Natural killer cell treated with Interleukin-12 subunit alpha and Interleukin-12 subunit beta and Interleukin-15 and Interleukin-18, amount 100 ng/mL, for 72 hours (primary cell): ENCODE results near the gene SOCS1. TPM values are rescaled to one million over a fixed set of nuclear protein-coding genes. Genes with fewer than 3 reads are reported as not detected.
"Not testable (repeated sequence)": the region's sequence is repeated elsewhere in the genome, so short reads cannot be mapped to it uniquely, and the experiment has no call there.

Experiments
- ATAC-seq, 2 donors: fragments of 150-1000 bp; cut with Tn5 transposase in 1 of 2; sonication (Bioruptor Pico), chemical (Tn5 transposase) in 1 of 2; 2 replicates each; pipeline ENCODE4 v1.10.0; 2021
- DNase-seq: peaks from one replicate; pipeline ENCODE4 v3.0.0; 2022; ENCODE audit warnings: low spot score
- H3K27ac Mint-ChIP-seq, 2 donors: 1 replicate in 1 of 2; 2 replicates in 1 of 2; pipeline ENCODE4 v1.8.0; 2022; ENCODE audit warnings: mixed read lengths in 2 of 2, mild to moderate bottlenecking in 1 of 2, moderate library complexity in 1 of 2
- H3K27me3 Mint-ChIP-seq, 2 donors: 1 replicate in 1 of 2; 2 replicates in 1 of 2; pipeline ENCODE4 v1.8.0; 2022; ENCODE audit warnings: mixed read lengths in 2 of 2
- H3K36me3 Mint-ChIP-seq: one replicate; pipeline ENCODE4 v1.8.0; 2022; ENCODE audit warnings: mixed read lengths
- H3K4me1 Mint-ChIP-seq, 2 donors: 1 replicate in 1 of 2; 2 replicates in 1 of 2; pipeline ENCODE4 v1.8.0; 2022; ENCODE audit warnings: low read depth in 2 of 2, mixed read lengths in 2 of 2, mild to moderate bottlenecking in 1 of 2
- H3K4me3 Mint-ChIP-seq: one replicate; pipeline ENCODE4 v1.8.0; 2022; ENCODE audit warnings: mixed read lengths
- H3K9me3 Mint-ChIP-seq: 2 replicates; pipeline ENCODE4 v1.8.0; 2022; ENCODE audit warnings: mixed read lengths
- total RNA-seq, 2 donors: library from RNA; stranded (reverse); gene quantifications; one replicate each; pipeline ENCODE4 v1.2.3, GENCODE V29; 2022

Gene SOCS1
- total RNA-seq, 2 donors from 2014 or later: 199 to 299 TPM

DNA sequence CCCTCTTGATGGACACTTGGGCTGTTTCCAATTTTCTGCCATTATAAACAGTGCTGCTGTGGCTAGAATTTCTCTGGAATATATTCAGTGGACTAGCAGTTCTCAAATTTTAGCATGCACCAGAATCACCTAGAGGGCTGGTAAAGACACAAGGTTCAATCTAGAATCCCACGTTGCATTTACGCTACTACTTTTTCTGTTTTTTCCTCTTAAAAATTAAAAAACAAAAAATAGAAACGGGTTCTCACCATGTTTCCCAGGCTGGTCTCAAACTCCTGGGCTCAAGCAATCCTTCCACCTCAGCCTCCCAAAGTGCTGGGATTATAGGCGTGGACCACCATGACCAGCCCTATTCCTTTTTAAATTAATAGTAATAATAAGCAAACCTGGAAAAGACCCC, 39.7 kb upstream of the SOCS1 start:
- Mint-ChIP-seq H3K27me3 (peaks cover 33 to 44% of the 10 kb centered on the region in 2 donors), H3K4me3 (no peak overlapping the region), H3K27ac (peak overlapping the region in 1 of 2 donors; percentile 31), H3K9me3 (no peaks in the 10 kb centered on the region), H3K4me1 (peaks cover 17 to 26% of the 10 kb centered on the region in 2 donors), H3K36me3 (no peaks in the 10 kb centered on the region)
- no peak for DNase-seq
- no peak for ATAC-seq

DNA sequence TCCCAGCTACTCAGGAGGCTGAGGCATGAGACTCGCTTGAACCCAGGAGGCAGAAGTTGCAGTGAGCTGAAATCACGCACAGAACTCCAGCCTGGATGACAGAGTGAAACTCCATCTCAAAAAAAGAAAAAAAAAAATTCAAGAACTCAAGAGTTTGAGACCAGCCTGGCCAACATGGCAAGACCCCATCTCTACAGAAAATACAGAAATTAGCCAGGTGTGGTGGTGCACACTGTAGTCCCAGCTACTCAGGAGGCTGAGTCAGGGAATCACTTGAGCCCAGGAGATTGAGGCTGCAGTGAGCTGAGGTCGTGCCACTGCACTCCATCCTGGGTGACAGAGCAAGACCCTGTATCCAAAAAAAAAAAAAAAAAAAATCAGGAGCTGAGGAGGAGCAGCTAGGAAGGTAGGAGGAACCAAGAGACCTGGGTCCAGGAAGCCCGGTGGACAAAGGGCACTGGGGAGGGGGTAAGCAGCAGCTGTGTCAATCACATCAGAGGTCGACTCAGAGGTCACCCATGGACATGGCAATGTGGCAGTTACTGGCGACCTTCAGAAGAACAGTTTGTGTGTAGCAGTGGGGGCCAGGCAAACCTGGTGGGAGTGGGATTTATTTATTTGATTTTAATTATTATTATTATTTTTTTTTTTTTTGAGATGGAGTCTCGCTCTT, 36.2 kb upstream of the SOCS1 start:
- no peaks in the 10 kb centered on the region for H3K36me3 Mint-ChIP-seq
- peaks cover 6 to 25% of the 10 kb centered on the region in 2 donors for H3K4me1 Mint-ChIP-seq
- H3K9me3 Mint-ChIP-seq: no peaks in the 10 kb centered on the region
- peaks cover 55 to 68% of the 10 kb centered on the region in 2 donors for H3K27me3 Mint-ChIP-seq
- DNase-seq (no peak), ATAC-seq (no peak)
- H3K4me3 Mint-ChIP-seq: no peak overlapping the region
- H3K27ac Mint-ChIP-seq: no peak overlapping the region

DNA sequence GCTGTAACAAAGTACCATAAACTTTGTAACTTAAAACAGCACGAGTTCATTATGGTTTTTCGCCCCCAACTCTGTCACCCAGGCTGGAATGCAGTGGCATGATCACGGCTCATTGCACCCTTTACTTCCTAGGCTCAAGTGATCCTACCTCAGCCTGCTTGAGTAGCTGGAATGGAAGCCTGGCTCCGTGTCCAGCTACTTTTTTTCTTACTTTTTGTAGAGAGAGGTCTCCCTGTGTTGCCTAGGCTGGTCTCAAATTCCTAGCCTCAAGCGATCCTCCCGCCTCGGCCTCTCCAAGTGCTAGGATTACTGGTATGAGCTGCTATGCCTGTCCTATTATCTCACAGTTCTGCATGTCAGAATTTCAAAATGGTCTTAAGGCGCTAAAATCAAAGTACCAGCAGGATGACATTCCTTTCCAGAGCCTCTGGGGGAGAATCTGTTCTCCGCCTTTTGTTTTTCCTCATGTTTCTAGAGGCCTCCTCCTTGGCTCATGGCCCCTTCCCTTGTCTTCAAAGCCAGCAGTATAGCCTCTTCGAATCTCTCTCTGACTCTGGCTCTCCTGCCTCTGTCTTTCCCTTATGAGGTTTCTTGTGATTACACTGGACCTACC, 35.2 kb upstream of the SOCS1 start:
- H3K27me3 Mint-ChIP-seq: peaks cover 58 to 74% of the 10 kb centered on the region in 2 donors
- no peaks in the 10 kb centered on the region for H3K36me3 Mint-ChIP-seq
- H3K4me3 Mint-ChIP-seq: no peak overlapping the region
- DNase-seq (no peak), ATAC-seq (no peak)
- H3K4me1 Mint-ChIP-seq: peaks cover 8 to 26% of the 10 kb centered on the region in 2 donors
- H3K27ac Mint-ChIP-seq: no peak overlapping the region
- no peaks in the 10 kb centered on the region for H3K9me3 Mint-ChIP-seq

DNA sequence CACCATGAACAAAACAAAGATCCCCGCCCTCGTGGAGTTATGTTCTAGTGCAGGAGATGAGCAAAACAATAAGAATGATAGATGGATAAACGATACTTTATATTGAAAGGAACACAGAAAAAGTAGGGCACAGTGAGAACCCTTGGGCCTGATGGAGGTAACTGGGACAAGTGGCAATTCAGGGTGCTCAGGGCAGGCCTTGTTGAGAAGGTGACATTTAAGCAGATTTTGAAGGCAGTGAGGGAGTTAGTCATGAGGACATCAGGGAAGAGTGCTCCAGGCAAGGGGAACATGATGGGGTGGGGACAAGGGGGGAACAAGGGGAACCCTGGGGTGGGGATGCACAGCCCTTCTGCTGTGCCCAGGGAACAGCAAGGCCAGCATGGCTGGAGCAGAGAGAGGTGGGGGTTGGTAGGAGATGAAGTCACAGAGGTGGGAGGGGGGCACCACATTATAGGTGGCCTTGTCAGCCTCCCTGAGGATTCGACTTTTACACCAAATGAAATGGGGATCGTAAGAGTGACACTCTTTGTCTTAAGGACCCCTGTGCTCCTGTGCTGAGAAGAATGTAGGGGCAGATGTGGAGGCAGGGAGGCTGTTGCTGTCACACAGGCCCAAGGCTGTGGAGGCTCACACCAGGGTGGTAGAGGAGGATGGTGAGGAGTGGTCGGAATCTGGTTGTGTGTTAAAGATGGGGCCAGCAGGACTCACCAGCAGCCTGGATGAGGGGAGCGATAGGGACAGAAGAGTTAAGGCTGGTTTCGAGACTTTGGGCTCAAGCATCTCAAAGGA, 34.3 kb upstream of the SOCS1 start:
- peaks cover 63 to 81% of the 10 kb centered on the region in 2 donors for H3K27me3 Mint-ChIP-seq
- no peak for ATAC-seq
- no peak overlapping the region for H3K4me3 Mint-ChIP-seq
- no peaks in the 10 kb centered on the region for H3K9me3 Mint-ChIP-seq
- peaks cover 17 to 34% of the 10 kb centered on the region in 2 donors for H3K4me1 Mint-ChIP-seq
- DNase-seq: no peak
- H3K27ac Mint-ChIP-seq: peak overlapping the region in 1 of 2 donors; percentile 14
- H3K36me3 Mint-ChIP-seq: no peaks in the 10 kb centered on the region

DNA sequence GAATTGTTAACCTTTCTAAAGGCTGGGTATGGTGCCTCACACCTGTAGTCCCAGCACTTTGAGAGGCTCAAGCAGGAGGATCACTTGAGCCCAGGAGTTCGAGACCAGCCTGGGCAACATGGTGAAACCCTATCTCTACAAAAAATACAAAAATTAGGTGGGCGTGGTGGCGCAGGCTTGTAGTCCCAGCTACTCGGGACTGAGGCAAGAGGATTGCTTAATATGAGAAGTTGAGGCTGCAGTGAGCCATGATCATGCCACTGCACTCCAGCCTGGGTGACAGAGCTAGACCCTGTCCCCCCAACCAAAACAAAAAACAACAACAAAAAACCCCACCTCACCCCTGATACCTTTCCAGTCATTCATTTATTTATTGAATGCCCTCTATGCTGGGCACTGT, 33.7 kb upstream of the SOCS1 start:
- not testable (repeated sequence) for H3K36me3 Mint-ChIP-seq, ATAC-seq, H3K4me3 Mint-ChIP-seq, H3K9me3 Mint-ChIP-seq, DNase-seq
- H3K27ac Mint-ChIP-seq: peak overlapping the region in 1 of 2 donors; percentile 14
- peaks cover 60 to 79% of the 10 kb centered on the region in 2 donors for H3K27me3 Mint-ChIP-seq
- H3K4me1 Mint-ChIP-seq: peaks cover 19 to 38% of the 10 kb centered on the region in 2 donors

DNA sequence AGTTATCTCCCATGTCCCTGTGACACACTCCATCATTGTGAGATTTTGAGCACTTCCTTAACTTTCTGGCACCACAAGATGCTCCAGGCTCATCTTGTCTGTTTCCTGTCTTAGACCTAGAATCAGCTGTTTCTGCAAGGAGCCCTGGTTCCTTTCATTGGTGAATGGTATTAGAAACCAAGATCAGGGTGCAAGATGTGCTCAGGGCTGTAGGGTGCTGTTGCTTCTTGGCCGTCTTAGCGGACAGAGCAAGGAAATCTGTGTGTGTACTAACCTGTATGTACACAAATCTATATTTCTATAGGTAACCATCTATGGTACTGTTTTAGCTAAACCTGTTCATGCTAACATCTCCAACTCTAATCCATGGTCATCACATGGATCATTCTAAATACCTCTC, 33.2 kb upstream of the SOCS1 start:
- DNase-seq: no peak
- Mint-ChIP-seq H3K9me3 (no peaks in the 10 kb centered on the region), H3K36me3 (no peaks in the 10 kb centered on the region), H3K27ac (peak overlapping the region in 1 of 2 donors; percentile 29), H3K4me3 (no peak overlapping the region), H3K4me1 (peaks cover 19 to 38% of the 10 kb centered on the region in 2 donors), H3K27me3 (peaks cover 60 to 79% of the 10 kb centered on the region in 2 donors)
- no peak for ATAC-seq

DNA sequence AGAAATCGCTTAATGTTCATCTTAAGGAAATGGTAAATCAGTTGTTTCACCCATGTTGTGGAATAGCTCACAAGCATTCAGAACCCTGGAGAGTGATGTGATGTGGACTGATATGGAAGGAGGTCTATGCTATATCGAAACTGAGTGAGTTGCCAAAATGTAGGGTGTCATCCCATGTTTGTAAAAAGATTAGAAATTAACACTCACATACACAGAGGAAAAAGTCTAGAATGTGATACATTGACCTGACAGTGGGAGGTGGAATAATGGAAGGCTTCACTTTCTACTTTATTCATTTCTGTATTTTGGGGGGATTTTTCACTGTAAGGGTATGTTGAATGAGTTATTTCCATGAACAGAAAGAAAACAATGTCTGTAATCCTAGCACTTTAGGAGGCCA, 29.8 kb upstream of the SOCS1 start:
- ATAC-seq (peak; percentile 44 to 52), DNase-seq (no peak)
- Mint-ChIP-seq H3K27ac (peak overlapping the region in 1 of 2 donors; percentile 54), H3K36me3 (no peaks in the 10 kb centered on the region), H3K9me3 (no peaks in the 10 kb centered on the region), H3K4me1 (peaks cover 19 to 27% of the 10 kb centered on the region in 2 donors), H3K4me3 (peak overlapping the region; percentile 38), H3K27me3 (peaks cover 49 to 68% of the 10 kb centered on the region in 2 donors)

DNA sequence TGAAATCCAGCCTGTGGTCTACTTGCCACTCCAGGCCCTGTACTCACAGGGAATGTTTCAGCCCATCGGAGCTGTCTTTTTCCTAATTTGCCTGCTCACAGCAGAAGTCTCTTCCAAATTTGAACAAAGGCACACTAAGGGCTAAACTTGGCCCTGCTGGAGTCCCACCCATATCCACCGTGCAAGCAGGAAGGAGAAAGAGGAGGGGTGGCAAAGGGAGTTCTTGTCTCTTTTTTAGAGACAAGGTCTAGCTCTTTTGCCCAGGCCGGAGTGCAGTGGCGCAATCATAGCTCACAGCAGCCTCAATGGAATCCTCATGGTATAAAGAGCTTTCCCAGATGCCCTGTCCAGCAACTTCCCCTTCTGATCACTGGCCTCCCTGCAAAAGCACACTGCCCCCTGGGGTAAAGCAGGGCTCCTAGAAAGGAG, 27.8 kb upstream of the SOCS1 start:
- Mint-ChIP-seq H3K4me1 (peaks cover 19 to 24% of the 10 kb centered on the region in 2 donors), H3K27me3 (peaks cover 39 to 49% of the 10 kb centered on the region in 2 donors), H3K9me3 (no peaks in the 10 kb centered on the region), H3K27ac (no peak overlapping the region), H3K4me3 (no peak overlapping the region), H3K36me3 (no peaks in the 10 kb centered on the region)
- DNase-seq: no peak
- ATAC-seq: no peak

DNA sequence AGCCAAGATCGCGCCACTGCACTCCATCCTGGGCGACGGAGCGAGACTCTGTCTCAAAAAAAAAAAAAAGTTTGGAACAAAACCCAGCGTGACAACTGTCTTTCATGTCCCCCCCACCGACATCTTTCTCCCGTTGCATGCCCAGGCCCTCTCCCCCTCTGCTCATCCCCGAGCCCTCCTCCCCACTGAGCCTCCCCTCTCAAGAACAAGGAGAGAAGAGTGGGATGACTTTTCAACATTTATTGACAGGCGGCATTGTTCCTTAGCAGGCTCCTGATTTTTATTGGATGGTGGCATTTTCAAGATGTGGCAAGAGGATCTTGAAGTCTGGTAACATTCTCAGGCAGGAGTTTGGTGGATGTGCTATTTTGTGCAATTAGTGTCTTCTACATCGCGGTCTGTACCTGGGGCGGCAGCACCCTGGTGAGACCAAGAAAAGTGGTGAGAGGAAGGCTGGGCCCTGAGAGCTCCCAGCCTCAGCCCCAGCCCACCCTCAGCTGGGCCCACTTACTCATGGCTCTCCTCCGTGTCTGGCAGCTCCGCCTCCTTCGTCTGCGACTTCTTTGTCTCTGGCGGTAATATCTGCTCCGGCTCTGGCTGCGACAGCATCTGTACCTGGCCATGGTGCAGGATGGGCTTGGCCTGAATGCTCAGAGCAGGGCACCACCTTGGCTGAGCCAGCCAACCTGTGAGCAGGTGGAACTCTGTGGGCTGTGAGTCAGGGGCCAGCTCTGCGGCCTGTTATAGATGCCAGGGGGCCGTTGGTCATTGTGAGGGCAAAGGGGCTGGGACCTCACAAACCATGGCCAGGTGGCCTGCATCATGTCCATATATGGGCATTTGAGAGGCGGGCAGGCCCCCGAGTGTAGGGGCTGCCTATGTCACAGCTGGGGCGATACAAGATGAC, 24.9 kb upstream of the SOCS1 start, which contains the start of gene PRM1:
Gene PRM1 (minus strand): TSS at position 715 of the 907 bp plus-strand sequence. CDS start 92 bp downstream, at position 623.
- no peak within 1 kb of the TSS for H3K4me3 Mint-ChIP-seq
- peak within 1 kb of the TSS in 1 of 2 donors; percentile 19 for H3K27ac Mint-ChIP-seq
- no peak for ATAC-seq
- no peak for DNase-seq
- H3K4me1 Mint-ChIP-seq: peaks cover 8 to 10% of the 10 kb centered on the region in 2 donors
- no peaks in the 10 kb centered on the region for H3K36me3 Mint-ChIP-seq
- H3K27me3 Mint-ChIP-seq: peaks cover 32% of the 10 kb centered on the region in 2 donors
- H3K9me3 Mint-ChIP-seq: no peaks in the 10 kb centered on the region

DNA sequence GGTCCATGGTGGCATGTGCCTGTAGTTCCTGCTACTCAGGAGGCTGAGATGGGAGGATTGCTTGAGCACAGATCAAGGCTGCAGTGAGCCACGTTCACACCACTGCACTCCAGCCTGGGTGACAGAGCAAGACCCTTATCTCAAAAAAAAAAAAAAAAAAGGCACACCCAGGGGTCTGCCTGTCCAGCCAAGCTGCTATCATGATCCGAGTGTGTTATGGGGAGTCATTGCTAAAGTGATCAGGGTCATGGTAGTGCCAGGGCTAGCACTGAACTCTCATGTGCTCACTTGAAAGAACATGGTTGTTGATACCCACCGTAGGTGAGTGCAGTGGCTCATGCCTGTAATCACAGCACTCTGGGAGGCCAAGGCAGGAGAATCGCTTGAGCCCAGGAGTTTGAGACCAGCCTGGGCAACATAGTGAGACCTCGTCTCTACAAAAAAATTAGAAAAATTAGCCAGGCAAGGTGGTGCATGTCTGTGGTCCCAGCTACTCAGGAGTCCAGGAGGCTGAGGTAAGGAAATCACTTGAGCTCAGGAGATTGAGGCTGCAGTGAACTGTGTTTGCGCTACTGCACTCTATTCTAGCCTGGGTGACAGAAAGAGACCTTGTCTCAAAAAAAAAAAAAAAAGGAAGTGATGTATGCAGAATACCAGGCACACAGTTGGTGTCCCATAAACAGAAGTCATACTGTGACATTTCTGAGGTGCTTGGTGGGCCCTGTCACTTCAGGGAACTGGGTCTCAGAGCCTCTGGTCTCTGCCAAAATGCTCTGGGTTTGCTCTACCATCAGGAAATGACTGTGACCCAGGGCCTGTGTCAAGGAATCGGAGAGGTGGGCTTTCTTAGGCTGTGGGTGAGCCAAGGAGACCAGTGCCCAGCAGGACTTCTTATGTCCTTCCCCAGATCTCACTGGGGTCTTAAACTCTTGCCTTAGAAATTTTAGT, 23.0 kb upstream of the SOCS1 start:
- Mint-ChIP-seq H3K27me3 (peaks cover 22 to 27% of the 10 kb centered on the region in 2 donors), H3K4me3 (no peak overlapping the region), H3K27ac (peak overlapping the region; percentile 19 to 64), H3K36me3 (no peaks in the 10 kb centered on the region), H3K9me3 (no peaks in the 10 kb centered on the region), H3K4me1 (no peaks in the 10 kb centered on the region)
- DNase-seq (no peak), ATAC-seq (peak in 1 of 2 donors; percentile 29)

DNA sequence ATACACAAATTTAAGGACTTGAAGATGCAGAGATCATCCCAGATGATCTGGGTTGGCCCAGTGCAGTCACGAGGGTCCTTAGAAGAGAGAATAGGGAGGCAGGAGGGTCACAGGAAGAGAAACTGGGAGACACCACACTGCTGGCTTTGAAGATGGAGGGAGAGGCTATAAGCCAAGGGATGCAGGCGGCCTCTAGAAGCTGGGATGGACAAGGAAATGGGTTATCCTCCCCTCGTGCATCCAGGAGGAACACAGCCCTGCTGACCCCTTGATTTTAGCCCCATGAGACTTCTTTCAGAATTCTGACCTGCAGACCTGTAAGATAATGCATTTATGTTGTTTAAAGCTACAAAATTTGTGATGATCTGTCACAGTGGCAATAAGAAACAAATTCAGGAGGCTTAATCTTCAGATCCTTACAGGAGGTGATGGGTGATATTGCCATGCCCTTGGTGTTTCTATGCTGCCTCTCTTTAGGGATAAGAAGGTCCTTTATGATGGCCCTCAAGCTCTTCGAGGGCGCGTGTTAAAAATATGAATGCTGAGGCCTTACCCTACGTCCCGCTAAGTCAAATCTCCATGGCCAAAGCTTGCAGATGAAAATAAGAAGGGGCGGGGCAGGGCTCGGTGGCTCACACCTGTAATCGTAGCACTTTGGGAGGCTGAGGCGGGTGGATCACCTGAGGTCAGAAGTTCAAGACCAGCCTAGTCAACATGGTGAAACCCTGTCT, 21.8 kb upstream of the SOCS1 start:
- no peaks in the 10 kb centered on the region for H3K36me3 Mint-ChIP-seq
- H3K27ac Mint-ChIP-seq: no peak overlapping the region
- no peaks in the 10 kb centered on the region for H3K9me3 Mint-ChIP-seq
- no peak overlapping the region for H3K4me3 Mint-ChIP-seq
- H3K27me3 Mint-ChIP-seq: peaks cover 16 to 23% of the 10 kb centered on the region in 2 donors
- ATAC-seq: no peak
- no peaks in the 10 kb centered on the region for H3K4me1 Mint-ChIP-seq
- DNase-seq: no peak
